BLaER1 treated with 17β-estradiol and CSF1 and Interleukin-3, amounts not matched to agents 10 nM and 100 nM (cell line): Measurements from ENCODE around the gene DDX25.
A peak's percentile ranks its signal among the peaks of the same experiment; 100 is the strongest.
"Not testable (repeated sequence)": the region's sequence is repeated elsewhere in the genome, so short reads cannot be mapped to it uniquely, and the experiment has no call there.

ENCODE experiments used
- H3K27ac ChIP-seq, 11 experiments: shearing (Covaris generic); formaldehyde crosslinking; 2 replicates each; pipeline ENCODE4 v1.8.1; 2022
- H3K27me3 ChIP-seq, 11 experiments: shearing (Covaris generic); formaldehyde crosslinking; 2 replicates each; pipeline ENCODE4 v1.8.1; 2022
- H3K36me3 ChIP-seq, 11 experiments: shearing (Covaris generic); formaldehyde crosslinking; 2 replicates each; pipeline ENCODE4 v1.8.1; 2022
- H3K4me1 ChIP-seq, 10 experiments: shearing (Covaris generic); formaldehyde crosslinking; 2 replicates each; pipeline ENCODE4 v1.8.1; 2022
- H3K4me2 ChIP-seq, 11 experiments: shearing (Covaris generic); formaldehyde crosslinking; 2 replicates each; pipeline ENCODE4 v1.8.1; 2022
- H3K4me3 ChIP-seq, 10 experiments: shearing (Covaris generic); formaldehyde crosslinking; 2 replicates each; pipeline ENCODE4 v1.8.1; 2022
- H3K9ac ChIP-seq, 11 experiments: shearing (Covaris generic); formaldehyde crosslinking; 2 replicates each; pipeline ENCODE4 v1.8.1; 2022
- H3K9me3 ChIP-seq, 11 experiments: shearing (Covaris generic); formaldehyde crosslinking; replicated peaks in 1 of 11; 2 replicates each; pipeline ENCODE4 v1.8.1; 2022
- H4K20me1 ChIP-seq, 11 experiments: shearing (Covaris generic); formaldehyde crosslinking; 2 replicates each; pipeline ENCODE4 v1.8.1; 2022
- Cebpa-rat ChIP-seq, 11 experiments: shearing (Covaris generic); IDR thresholded peaks; 2 replicates each; pipeline ENCODE4 v1.8.1; 2022

Gene DDX25

GRCh38 chr11:125903711-125904659, at the start of gene DDX25:
Gene DDX25 (plus strand): TSS chr11:125904508. CDS start chr11:125904518, 10 bp downstream.
- Histone ChIP-seq H3K4me1 (peaks cover 0 to 5% (median 0%) of the 10 kb centered on the region in 10 experiments; a peak in 3 of 20 replicates), H3K9ac (no peak within 1 kb of the TSS), H3K4me2 (peak within 1 kb of the TSS in 8 of 11 experiments; percentile 53 to 74 (median 66); a peak in 8 of 22 replicates), H3K27me3 (no peaks in the 10 kb centered on the region), H3K4me3 (peak within 1 kb of the TSS in 2 of 10 experiments; percentile 63 to 68; a peak in 3 of 20 replicates), H4K20me1 (peaks cover 0 to 12% (median 5%) of the 10 kb centered on the region in 11 experiments; a peak in 7 of 22 replicates), H3K9me3 (peaks cover 0 to 17% (median 6%) of the 10 kb centered on the region in 11 experiments; a peak in 5 of 22 replicates), H3K27ac (no peak within 1 kb of the TSS), H3K36me3 (peaks cover 16 to 30% (median 27%) of the 10 kb centered on the region in 11 experiments)
- no peak for TF ChIP-seq Cebpa-rat (IDR thresholded peaks at IDR 0.05)

GRCh38 chr11:125857670-125858069, 46.6 kb upstream of the DDX25 start:
- not testable (repeated sequence) for H3K27me3 ChIP-seq, H3K36me3 ChIP-seq, H3K4me1 ChIP-seq, H3K4me3 ChIP-seq, H3K9ac ChIP-seq, H4K20me1 ChIP-seq, H3K27ac ChIP-seq, H3K4me2 ChIP-seq
- H3K9me3 ChIP-seq, result peaks cover 9 to 23% (median 15%) of the 10 kb centered on the region in 11 experiments; a peak in 11 of 22 replicates

DNA sequence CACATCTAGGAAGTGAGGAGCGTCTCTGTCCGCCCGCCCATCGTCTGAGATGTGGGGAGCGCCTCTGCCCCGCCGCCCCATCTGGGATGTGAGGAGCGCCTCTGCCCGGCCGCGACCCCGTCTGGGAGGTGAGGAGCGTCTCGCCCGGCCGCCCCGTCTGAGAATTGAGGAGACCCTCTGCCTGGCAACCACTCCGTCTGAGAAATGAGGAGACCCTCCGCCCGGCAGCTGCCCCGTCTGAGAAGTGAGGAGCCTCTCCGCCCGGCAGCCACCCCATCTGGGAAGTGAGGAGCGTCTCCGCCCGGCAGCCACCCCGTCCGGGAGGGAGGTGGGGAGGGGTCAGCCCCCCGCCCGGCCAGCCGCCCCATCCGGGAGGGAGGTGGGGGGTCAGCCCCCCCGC, 41.5 kb upstream of the DDX25 start:
- not testable (repeated sequence) for H3K36me3 ChIP-seq, H3K4me2 ChIP-seq, H3K27me3 ChIP-seq, H3K27ac ChIP-seq, H3K4me3 ChIP-seq, H4K20me1 ChIP-seq, H3K9ac ChIP-seq, H3K4me1 ChIP-seq
- H3K9me3 ChIP-seq, result peaks cover 3 to 21% (median 9%) of the 10 kb centered on the region in 11 experiments; a peak in 11 of 22 replicates

- not testable (repeated sequence) for H3K4me1 ChIP-seq
Measured at GRCh38 chr11:125865354-125865753, 39.0 kb upstream of the DDX25 start.

DNA sequence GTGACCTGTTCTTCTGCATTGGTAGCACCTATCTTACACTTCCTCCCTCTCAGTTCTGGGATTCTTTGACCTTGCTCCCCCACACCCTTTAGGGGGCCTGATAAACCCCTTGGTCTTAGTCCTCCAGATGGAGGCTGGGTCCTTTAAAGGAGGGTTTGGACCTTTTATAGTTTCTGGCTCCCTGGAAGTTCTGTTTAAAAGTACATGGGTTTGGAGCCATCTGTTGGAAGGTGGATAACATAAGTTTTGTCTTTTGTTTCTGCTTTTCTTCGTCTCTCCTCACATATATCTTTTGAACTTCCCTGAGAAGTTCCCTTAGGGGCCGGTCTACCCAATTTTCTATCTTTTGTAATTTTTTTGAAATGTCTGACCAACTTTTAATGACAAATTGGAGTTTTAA, 34.8 kb upstream of the DDX25 start:
- H3K27me3 ChIP-seq, result no peaks in the 10 kb centered on the region
- H3K4me3 ChIP-seq, result no peak overlapping the region
- H3K27ac ChIP-seq, result no peak overlapping the region
- TF ChIP-seq Cebpa-rat (IDR thresholded peaks at IDR 0.05), result no peak
- no peak overlapping the region for H3K9ac ChIP-seq
- H3K4me2 ChIP-seq, result no peak overlapping the region
- H3K36me3 ChIP-seq, result no peaks in the 10 kb centered on the region
- H3K9me3 ChIP-seq, result peaks cover 9 to 20% (median 10%) of the 10 kb centered on the region in 11 experiments
- H4K20me1 ChIP-seq, result no peaks in the 10 kb centered on the region
- H3K4me1 ChIP-seq, result peaks cover 0 to 8% (median 0%) of the 10 kb centered on the region in 10 experiments; a peak in 1 of 20 replicates

More at GRCh38 chr11:125865354-125865753, 39.0 kb upstream of the DDX25 start:
- H3K9ac ChIP-seq, H3K27ac ChIP-seq, H3K36me3 ChIP-seq, H4K20me1 ChIP-seq, H3K4me3 ChIP-seq, H3K4me2 ChIP-seq, H3K27me3 ChIP-seq: not testable (repeated sequence)
- H3K9me3 ChIP-seq, result peaks cover 0 to 11% (median 0%) of the 10 kb centered on the region in 11 experiments; a peak in 3 of 22 replicates

- no peaks in the 10 kb centered on the region for H3K36me3 ChIP-seq
- H4K20me1 ChIP-seq, result no peaks in the 10 kb centered on the region
- H3K9ac ChIP-seq, result no peak overlapping the region
- 0 out of 22 replicates have a peak overlapping the region, but pooled peaks of 1 of the 11 experiments have one; percentile 20 for H3K4me2 ChIP-seq
- no peak overlapping the region for H3K27ac ChIP-seq
- H3K4me3 ChIP-seq, result no peak overlapping the region
- peaks cover 0 to 8% (median 0%) of the 10 kb centered on the region in 10 experiments; a peak in 1 of 20 replicates for H3K4me1 ChIP-seq
- TF ChIP-seq Cebpa-rat (IDR thresholded peaks at IDR 0.05), result no peak
- peaks cover 9 to 11% (median 9%) of the 10 kb centered on the region in 11 experiments for H3K9me3 ChIP-seq
- H3K27me3 ChIP-seq, result no peaks in the 10 kb centered on the region
Measured at GRCh38 chr11:125871391-125872137, 32.7 kb upstream of the DDX25 start.

DNA sequence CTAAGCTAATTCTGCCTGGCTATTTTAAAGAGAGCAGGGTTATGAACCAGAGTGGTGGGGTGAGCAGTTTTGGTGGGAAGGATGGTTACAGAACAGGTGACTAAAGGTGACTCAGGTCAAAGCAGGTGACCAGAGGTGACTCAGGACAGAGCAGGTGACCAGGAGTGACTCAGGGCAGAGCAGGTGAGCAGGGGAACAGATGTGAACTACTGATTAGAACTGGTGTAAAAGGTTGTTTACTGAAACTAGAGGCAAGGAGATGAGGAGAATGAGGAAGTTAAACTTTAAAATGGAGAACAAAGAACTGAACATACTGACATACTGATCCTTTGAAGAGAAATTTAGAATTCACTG, 32.2 kb upstream of the DDX25 start:
- Histone ChIP-seq H3K9ac (no peak overlapping the region), H3K4me3 (no peak overlapping the region), H3K9me3 (peaks cover 9 to 11% (median 9%) of the 10 kb centered on the region in 11 experiments), H4K20me1 (no peaks in the 10 kb centered on the region), H3K36me3 (no peaks in the 10 kb centered on the region), H3K4me1 (peaks cover 0 to 8% (median 0%) of the 10 kb centered on the region in 10 experiments; a peak in 1 of 20 replicates), H3K27me3 (no peaks in the 10 kb centered on the region), H3K27ac (no peak overlapping the region), H3K4me2 (0 out of 22 replicates have a peak overlapping the region, but pooled peaks of 1 of the 11 experiments have one; percentile 20)
- TF ChIP-seq Cebpa-rat (IDR thresholded peaks at IDR 0.05), result no peak

- no peaks in the 10 kb centered on the region for H3K27me3 ChIP-seq
- TF ChIP-seq Cebpa-rat (IDR thresholded peaks at IDR 0.05), result no peak
- H3K9ac ChIP-seq, result no peak overlapping the region
- H3K9me3 ChIP-seq, result peaks cover 9 to 11% (median 9%) of the 10 kb centered on the region in 11 experiments
- no peaks in the 10 kb centered on the region for H3K36me3 ChIP-seq
- no peak overlapping the region for H3K27ac ChIP-seq
- no peak overlapping the region for H3K4me3 ChIP-seq
- H3K4me1 ChIP-seq, result peaks cover 0 to 8% (median 0%) of the 10 kb centered on the region in 10 experiments; a peak in 1 of 20 replicates
- H3K4me2 ChIP-seq, result no peak overlapping the region
- H4K20me1 ChIP-seq, result no peaks in the 10 kb centered on the region
Measured at GRCh38 chr11:125873881-125874555, 30.3 kb upstream of the DDX25 start.
